GM19035 (cell line): ENCODE data around the gene LY6G5B.

Experiments used
- ATAC-seq: cut with Tn5 transposase; IDR thresholded peaks from one replicate; pipeline ENCODE4 v1.9.1; 2021; ENCODE audit not compliant: unreplicated experiment

The LY6G5B gene

GRCh38 chr6:31669676-31670075, at the start of gene LY6G5B:
Gene LY6G5B, plus strand, starts transcription at chr6:31669976. Its CDS starts 975 bp downstream, at chr6:31670951.
- no peak for ATAC-seq

GRCh38 chr6:31620586-31621319, 49.0 kb upstream of the LY6G5B start, which contains the start of gene PRRC2A:
Gene PRRC2A, plus strand, starts transcription at chr6:31620715. Its CDS starts 2,075 bp downstream, at chr6:31622790.
- peak; percentile 41 for ATAC-seq

GRCh38 chr6:31621320-31621939, 48.3 kb upstream of the LY6G5B start:
- no peak for ATAC-seq

- ATAC-seq = no peak
Measured at GRCh38 chr6:31621991-31622390, 47.8 kb upstream of the LY6G5B start.

GRCh38 chr6:31622684-31623091, 47.1 kb upstream of the LY6G5B start:
- ATAC-seq = no peak

- ATAC-seq = no peak
Measured at GRCh38 chr6:31624070-31624469, 45.7 kb upstream of the LY6G5B start.

- ATAC-seq = no peak
Measured at GRCh38 chr6:31626952-31627351, 42.8 kb upstream of the LY6G5B start.

GRCh38 chr6:31627690-31628287, 42.0 kb upstream of the LY6G5B start:
- no peak for ATAC-seq

- no peak for ATAC-seq
Measured at GRCh38 chr6:31629014-31629413, 40.8 kb upstream of the LY6G5B start.

GRCh38 chr6:31630177-31630934, 39.4 kb upstream of the LY6G5B start:
- no peak for ATAC-seq

GRCh38 chr6:31631209-31631608, 38.6 kb upstream of the LY6G5B start:
- no peak for ATAC-seq

GRCh38 chr6:31631681-31632278, 38.0 kb upstream of the LY6G5B start:
- ATAC-seq = no peak

- ATAC-seq = no peak
Measured at GRCh38 chr6:31632279-31632946, 37.4 kb upstream of the LY6G5B start.

- no peak for ATAC-seq
Measured at GRCh38 chr6:31633447-31633846, 36.3 kb upstream of the LY6G5B start.

GRCh38 chr6:31634131-31634530, 35.6 kb upstream of the LY6G5B start:
- no peak for ATAC-seq

GRCh38 chr6:31634969-31635575, 34.7 kb upstream of the LY6G5B start:
- ATAC-seq = no peak

- ATAC-seq = no peak
Measured at GRCh38 chr6:31636698-31637596, 32.8 kb upstream of the LY6G5B start.

- no peak for ATAC-seq
Measured at GRCh38 chr6:31639043-31639442, 30.7 kb upstream of the LY6G5B start.

GRCh38 chr6:31639449-31639861, 30.3 kb upstream of the LY6G5B start:
- no peak for ATAC-seq
